ENCODE results near the gene HLF. TPM values are rescaled to one million over a fixed set of nuclear protein-coding genes. Genes with fewer than 3 reads are reported as not detected.

HLF gene
- polyA plus RNA-seq, 3 donors: not detected

GRCh38 chr17:55224746-55225145, 40.0 kb upstream of the HLF start:
- Histone ChIP-seq H3K9me3 (replicated peaks in 1 of 2; ENCODE audit: control insufficient read depth in 1 of 2, insufficient read depth in 1 of 2, low read length in 2 of 2) (peaks cover 0 to 2% of the 10 kb centered on the region in 2 donors), H2AFZ (ENCODE audit: insufficient read depth, low read depth, low read length, poor library complexity, severe bottlenecking) (no peak overlapping the region), H3K36me3 (replicated peaks in 1 of 2; ENCODE audit: control insufficient read depth in 1 of 2, insufficient read depth in 2 of 2, low read length in 2 of 2) (no peaks in the 10 kb centered on the region), H3K27me3 (ENCODE audit: control insufficient read depth in 2 of 2, insufficient read depth in 2 of 2, low read length in 2 of 2) (no peaks in the 10 kb centered on the region), H3K4me1 (ENCODE audit: control insufficient read depth in 1 of 2, insufficient read depth in 2 of 2, low read length in 2 of 2) (no peaks in the 10 kb centered on the region), H3K79me2 (ENCODE audit: insufficient read depth, low read length) (no peaks in the 10 kb centered on the region), H3K4me2 (replicated peaks; ENCODE audit: extremely low read depth, low read length, poor library complexity, severe bottlenecking) (no peak overlapping the region), H3K4me3 (replicated peaks in 1 of 3; ENCODE audit: low read depth in 2 of 3, low read length in 3 of 3) (no peak overlapping the region), H3K27ac (ENCODE audit: low read depth in 1 of 2, low read length in 2 of 2) (no peak overlapping the region), H4K20me1 (ENCODE audit: insufficient read depth, low read length) (no peaks in the 10 kb centered on the region), H3K9ac (ENCODE audit: insufficient read depth, low read length, poor library complexity, severe bottlenecking) (no peak overlapping the region)
- Mint-ChIP-seq H3K27me3 (ENCODE audit: low read depth in 3 of 3) (peaks cover 0 to 3% (median 3%) of the 10 kb centered on the region in 3 donors), H3K9me3 (peaks cover 0 to 9% (median 1%) of the 10 kb centered on the region in 7 donors), H3K27ac (no peak overlapping the region), H3K36me3 (no peaks in the 10 kb centered on the region), H3K4me3 (no peak overlapping the region), H3K4me1 (peaks cover 1% of the 10 kb centered on the region)
- DNase-seq: no peak
- no peak for TF ChIP-seq CTCF (IDR thresholded peaks at IDR 0.05)
- no CpG with 5 or more reads among the region's 2 CpGs for WGBS (ENCODE audit: insufficient coverage)
- intact Hi-C loops (cut with micrococcal nuclease): no loop called here

GRCh38 chr17:55225237-55225636, 39.5 kb upstream of the HLF start:
- Mint-ChIP-seq H3K4me3 (no peak overlapping the region), H3K4me1 (peaks cover under 1% of the 10 kb centered on the region), H3K9me3 (peaks cover 0 to 8% (median 1%) of the 10 kb centered on the region in 7 donors), H3K36me3 (no peaks in the 10 kb centered on the region), H3K27ac (no peak overlapping the region), H3K27me3 (ENCODE audit: low read depth in 3 of 3) (peaks cover 0 to 7% (median 3%) of the 10 kb centered on the region in 3 donors)
- peaks cover 0 to 2% of the 10 kb centered on the region in 2 donors for H3K9me3 ChIP-seq (replicated peaks in 1 of 2; ENCODE audit: control insufficient read depth in 1 of 2, insufficient read depth in 1 of 2, low read length in 2 of 2)
- DNase-seq: no peak
- intact Hi-C loops (cut with micrococcal nuclease): no loop called here
- WGBS (ENCODE audit: insufficient coverage): 91% methylated on average over 5 of the region's 5 CpGs
- H3K9ac ChIP-seq (ENCODE audit: insufficient read depth, low read length, poor library complexity, severe bottlenecking): no peak overlapping the region
- no peak overlapping the region for H2AFZ ChIP-seq (ENCODE audit: insufficient read depth, low read depth, low read length, poor library complexity, severe bottlenecking)
- H3K36me3 ChIP-seq (replicated peaks in 1 of 2; ENCODE audit: control insufficient read depth in 1 of 2, insufficient read depth in 2 of 2, low read length in 2 of 2): no peaks in the 10 kb centered on the region
- H3K4me3 ChIP-seq (replicated peaks in 1 of 3; ENCODE audit: low read depth in 2 of 3, low read length in 3 of 3): no peak overlapping the region
- H4K20me1 ChIP-seq (ENCODE audit: insufficient read depth, low read length): no peaks in the 10 kb centered on the region
- no peaks in the 10 kb centered on the region for H3K79me2 ChIP-seq (ENCODE audit: insufficient read depth, low read length)
- H3K27me3 ChIP-seq (ENCODE audit: control insufficient read depth in 2 of 2, insufficient read depth in 2 of 2, low read length in 2 of 2): no peaks in the 10 kb centered on the region
- no peak for TF ChIP-seq CTCF (IDR thresholded peaks at IDR 0.05)
- H3K4me1 ChIP-seq (ENCODE audit: control insufficient read depth in 1 of 2, insufficient read depth in 2 of 2, low read length in 2 of 2): no peaks in the 10 kb centered on the region
- no peak overlapping the region for H3K27ac ChIP-seq (ENCODE audit: low read depth in 1 of 2, low read length in 2 of 2)
- H3K4me2 ChIP-seq (replicated peaks; ENCODE audit: extremely low read depth, low read length, poor library complexity, severe bottlenecking): no peak overlapping the region

Measured in CD14-positive monocyte (primary cell).